Smooth muscle cell (in vitro differentiated cells): ENCODE measurements around the gene SUMO3. TPM values are rescaled to one million over a fixed set of nuclear protein-coding genes. Genes with fewer than 3 reads are reported as not detected.

Experiments
- DNase-seq: peaks from one replicate; lab custom pipeline; 2025; ENCODE audit not compliant: unreplicated experiment; lab: John Stamatoyannopoulos, UW
- H2AFZ ChIP-seq: fragments of 200-600 bp; sonication (generic); 2 replicates; pipeline ENCODE4 v1.6.0; 2016; ENCODE audit warnings: antibody characterized with exemption, low read depth, mild to moderate bottlenecking
- H3F3A ChIP-seq: fragments of 200-600 bp; sonication (generic); 2 replicates; pipeline ENCODE4 v1.6.0; 2017; ENCODE audit warnings: antibody characterized with exemption, low read depth
- H3K27ac ChIP-seq: fragments of 200-600 bp; sonication (generic); 2 replicates; pipeline ENCODE4 v1.5.1; 2016; ENCODE audit warnings: low read depth, mild to moderate bottlenecking
- H3K27me3 ChIP-seq: fragments of 200-600 bp; sonication (generic); 2 replicates; pipeline ENCODE4 v1.6.1; 2016; ENCODE audit warnings: low read depth, mild to moderate bottlenecking
- H3K36me3 ChIP-seq: fragments of 200-600 bp; sonication (generic); 2 replicates; pipeline ENCODE4 v1.5.1; 2016; ENCODE audit warnings: low read depth
- H3K4me1 ChIP-seq: fragments of 200-600 bp; sonication (generic); 2 replicates; pipeline ENCODE4 v1.5.1; 2016; ENCODE audit warnings: low read depth
- H3K4me2 ChIP-seq: fragments of 200-600 bp; sonication (generic); 2 replicates; pipeline ENCODE4 v1.6.0; 2016; ENCODE audit warnings: mild to moderate bottlenecking
- H3K4me3 ChIP-seq: fragments of 200-600 bp; sonication (generic); 2 replicates; pipeline ENCODE4 v1.5.1; 2016; ENCODE audit warnings: mild to moderate bottlenecking
- H3K79me2 ChIP-seq: fragments of 200-600 bp; sonication (generic); 2 replicates; pipeline ENCODE4 v1.6.0; 2016; ENCODE audit warnings: low read depth, mild to moderate bottlenecking
- H3K9ac ChIP-seq: fragments of 200-600 bp; sonication (generic); 2 replicates; pipeline ENCODE4 v1.6.0; 2016; ENCODE audit warnings: low read depth
- H3K9me3 ChIP-seq: fragments of 200-600 bp; sonication (generic); replicated peaks from 2 replicates; pipeline ENCODE4 v1.5.1; 2016; ENCODE audit warnings: low read depth
- H4K20me1 ChIP-seq: fragments of 200-600 bp; sonication (generic); 2 replicates; pipeline ENCODE4 v1.6.0; 2016; ENCODE audit warnings: low read depth
- CTCF ChIP-seq: fragments of 200-600 bp; sonication (generic); IDR thresholded peaks from 2 replicates; pipeline ENCODE4 v1.5.1; 2017; ENCODE audit warnings: borderline replicate concordance, mild to moderate bottlenecking, antibody characterized with exemption; ENCODE audit not compliant: insufficient read depth, poor library complexity, severe bottlenecking
- WGBS: methylation state at CpG from one replicate; pipeline ENCODE4 v1.1.7; 2016; ENCODE audit warnings: low lambda C conversion rate; 5-methylcytosine and 5-hydroxymethylcytosine counted together
- polyA plus RNA-seq: library from polyadenylated mRNA; unstranded; fragments of >200 nt; fragmentation: Nextera tagmentation; extraction: Ambion mirVana; gene quantifications from 2 replicates; pipeline ENCODE4 v1.2.1, GENCODE V29; 2016
- total RNA-seq: library from RNA; depleted of rRNA; stranded (reverse); fragments of >200 nt; gene quantifications from 2 replicates; pipeline ENCODE4 v1.2.3, GENCODE V29; 2014

The SUMO3 gene
- total and polyA plus RNA-seq, 2 experiments from 2014 or later, result 87.9 to 124 TPM

GRCh38 chr21:44758141-44758561, 59.7 kb downstream of the SUMO3 start:
- Histone ChIP-seq H3K9ac (no peak overlapping the region), H3K4me1 (no peaks in the 10 kb centered on the region), H3F3A (no peaks in the 10 kb centered on the region), H3K79me2 (no peaks in the 10 kb centered on the region), H3K4me3 (no peak overlapping the region), H3K36me3 (no peaks in the 10 kb centered on the region), H3K27ac (no peak overlapping the region), H2AFZ (no peak overlapping the region), H3K27me3 (no peaks in the 10 kb centered on the region), H3K9me3 (no peaks in the 10 kb centered on the region), H3K4me2 (no peak overlapping the region), H4K20me1 (no peaks in the 10 kb centered on the region)
- DNase-seq, result no peak
- no peak for TF ChIP-seq CTCF
- 98% methylated on average over 8 of the region's 8 CpGs for WGBS

- Histone ChIP-seq H3K27ac (no peak overlapping the region), H3K79me2 (no peaks in the 10 kb centered on the region), H3K4me1 (no peaks in the 10 kb centered on the region), H3K4me2 (no peak overlapping the region), H3K36me3 (no peaks in the 10 kb centered on the region), H3F3A (no peaks in the 10 kb centered on the region), H3K4me3 (no peak overlapping the region), H3K9me3 (no peaks in the 10 kb centered on the region), H2AFZ (no peak overlapping the region), H3K9ac (no peak overlapping the region), H4K20me1 (no peaks in the 10 kb centered on the region), H3K27me3 (no peaks in the 10 kb centered on the region)
- no peak for DNase-seq
- no peak for TF ChIP-seq CTCF
- 95% methylated on average over 3 of the region's 6 CpGs for WGBS
Observed at GRCh38 chr21:44757731-44758130, 60.1 kb downstream of the SUMO3 start.

GRCh38 chr21:44756423-44757185, 61.3 kb downstream of the SUMO3 start:
- DNase-seq, result no peak
- Histone ChIP-seq H3K9ac (no peak overlapping the region), H3K27ac (no peak overlapping the region), H3F3A (no peaks in the 10 kb centered on the region), H3K79me2 (no peaks in the 10 kb centered on the region), H3K36me3 (no peaks in the 10 kb centered on the region), H3K4me1 (no peaks in the 10 kb centered on the region), H3K4me3 (no peak overlapping the region), H4K20me1 (no peaks in the 10 kb centered on the region), H3K4me2 (no peak overlapping the region), H3K9me3 (no peaks in the 10 kb centered on the region), H2AFZ (no peak overlapping the region), H3K27me3 (no peaks in the 10 kb centered on the region)
- 98% methylated on average over 23 of the region's 23 CpGs for WGBS
- no peak for TF ChIP-seq CTCF

Other genes with a start within 250 kb of the SUMO3 start
- gene KRTAP10-4, start 244.3 kb downstream of the SUMO3 start, total RNA-seq, result not detected in 2 replicates
- gene KRTAP10-4, start 244.3 kb downstream of the SUMO3 start, polyA plus RNA-seq, result not detected in 2 replicates
- not detected in 2 replicates for gene KRTAP10-5, start 237.5 kb downstream of the SUMO3 start, total RNA-seq
- gene KRTAP10-5, start 237.5 kb downstream of the SUMO3 start, polyA plus RNA-seq, result not detected in 2 replicates
- gene KRTAP10-6, start 225.6 kb downstream of the SUMO3 start, total RNA-seq, result not detected in 2 replicates
- 0.38 TPM in 1 of 2 replicates, not detected in the other for gene KRTAP10-6, start 225.6 kb downstream of the SUMO3 start, polyA plus RNA-seq
- gene KRTAP10-7, start 217.5 kb downstream of the SUMO3 start, total RNA-seq, result not detected in 2 replicates
- gene KRTAP10-7, start 217.5 kb downstream of the SUMO3 start, polyA plus RNA-seq, result not detected in 2 replicates
- gene KRTAP10-8, start 206.0 kb downstream of the SUMO3 start, total RNA-seq, result not detected in 2 replicates
- not detected in 2 replicates for gene KRTAP10-8, start 206.0 kb downstream of the SUMO3 start, polyA plus RNA-seq
- gene KRTAP10-9, start 191.0 kb downstream of the SUMO3 start, total RNA-seq, result not detected in 2 replicates
- gene KRTAP10-9, start 191.0 kb downstream of the SUMO3 start, polyA plus RNA-seq, result not detected in 2 replicates
- not detected in 2 replicates for gene KRTAP10-10, start 180.7 kb downstream of the SUMO3 start, total RNA-seq
- gene KRTAP10-10, start 180.7 kb downstream of the SUMO3 start, polyA plus RNA-seq, result not detected in 2 replicates
- not detected in 2 replicates for gene KRTAP10-11, start 171.6 kb downstream of the SUMO3 start, total RNA-seq
- gene KRTAP10-11, start 171.6 kb downstream of the SUMO3 start, polyA plus RNA-seq, result not detected in 2 replicates
- not detected in 2 replicates for gene KRTAP12-4, start 163.4 kb downstream of the SUMO3 start, total RNA-seq
- gene KRTAP12-4, start 163.4 kb downstream of the SUMO3 start, polyA plus RNA-seq, result not detected in 2 replicates
- not detected in 2 replicates for gene KRTAP12-3, start 160.1 kb downstream of the SUMO3 start, total RNA-seq
- gene KRTAP12-3, start 160.1 kb downstream of the SUMO3 start, polyA plus RNA-seq, result not detected in 2 replicates
- not detected in 2 replicates for gene KRTAP12-2, start 151.1 kb downstream of the SUMO3 start, total RNA-seq
- gene KRTAP12-2, start 151.1 kb downstream of the SUMO3 start, polyA plus RNA-seq, result not detected in 2 replicates
- not detected in 2 replicates for gene KRTAP12-1, start 135.9 kb downstream of the SUMO3 start, total RNA-seq
- not detected in 2 replicates for gene KRTAP12-1, start 135.9 kb downstream of the SUMO3 start, polyA plus RNA-seq
- not detected in 2 replicates for gene KRTAP10-12, start 120.9 kb downstream of the SUMO3 start, total RNA-seq
- not detected in 2 replicates for gene KRTAP10-12, start 120.9 kb downstream of the SUMO3 start, polyA plus RNA-seq
- gene TSPEAR, start 106.5 kb downstream of the SUMO3 start, total RNA-seq, result not detected in 2 replicates
- 0.71 and 1.7 TPM in 2 replicates for gene TSPEAR, start 106.5 kb downstream of the SUMO3 start, polyA plus RNA-seq
- 34.1 and 35.6 TPM in 2 replicates for gene UBE2G2, start 16.2 kb downstream of the SUMO3 start, total RNA-seq
- 33.1 and 38.0 TPM in 2 replicates for gene UBE2G2, start 16.2 kb downstream of the SUMO3 start, polyA plus RNA-seq
- 331 and 369 TPM in 2 replicates for gene PTTG1IP, start 55.6 kb upstream of the SUMO3 start, total RNA-seq
- gene PTTG1IP, start 55.6 kb upstream of the SUMO3 start, polyA plus RNA-seq, result 314 and 340 TPM in 2 replicates
- gene ITGB2, start 102.8 kb upstream of the SUMO3 start, total RNA-seq, result 0.18 TPM in 1 of 2 replicates, not detected in the other
- gene ITGB2, start 102.8 kb upstream of the SUMO3 start, polyA plus RNA-seq, result 0.86 and 1.0 TPM in 2 replicates
- 13.9 and 15.9 TPM in 2 replicates for gene SLX9, start 122.0 kb upstream of the SUMO3 start, total RNA-seq
- gene SLX9, start 122.0 kb upstream of the SUMO3 start, polyA plus RNA-seq, result 26.6 and 32.7 TPM in 2 replicates